HG03354 (cell line): ENCODE results near the gene KLK4.

ENCODE experiments used
- ATAC-seq: cut with Tn5 transposase; IDR thresholded peaks from one replicate; pipeline ENCODE4 v1.9.1; 2021; ENCODE audit warnings: mild to moderate bottlenecking; ENCODE audit not compliant: unreplicated experiment, poor library complexity, severe bottlenecking

KLK4 gene, protein sequence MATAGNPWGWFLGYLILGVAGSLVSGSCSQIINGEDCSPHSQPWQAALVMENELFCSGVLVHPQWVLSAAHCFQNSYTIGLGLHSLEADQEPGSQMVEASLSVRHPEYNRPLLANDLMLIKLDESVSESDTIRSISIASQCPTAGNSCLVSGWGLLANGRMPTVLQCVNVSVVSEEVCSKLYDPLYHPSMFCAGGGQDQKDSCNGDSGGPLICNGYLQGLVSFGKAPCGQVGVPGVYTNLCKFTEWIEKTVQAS

DNA sequence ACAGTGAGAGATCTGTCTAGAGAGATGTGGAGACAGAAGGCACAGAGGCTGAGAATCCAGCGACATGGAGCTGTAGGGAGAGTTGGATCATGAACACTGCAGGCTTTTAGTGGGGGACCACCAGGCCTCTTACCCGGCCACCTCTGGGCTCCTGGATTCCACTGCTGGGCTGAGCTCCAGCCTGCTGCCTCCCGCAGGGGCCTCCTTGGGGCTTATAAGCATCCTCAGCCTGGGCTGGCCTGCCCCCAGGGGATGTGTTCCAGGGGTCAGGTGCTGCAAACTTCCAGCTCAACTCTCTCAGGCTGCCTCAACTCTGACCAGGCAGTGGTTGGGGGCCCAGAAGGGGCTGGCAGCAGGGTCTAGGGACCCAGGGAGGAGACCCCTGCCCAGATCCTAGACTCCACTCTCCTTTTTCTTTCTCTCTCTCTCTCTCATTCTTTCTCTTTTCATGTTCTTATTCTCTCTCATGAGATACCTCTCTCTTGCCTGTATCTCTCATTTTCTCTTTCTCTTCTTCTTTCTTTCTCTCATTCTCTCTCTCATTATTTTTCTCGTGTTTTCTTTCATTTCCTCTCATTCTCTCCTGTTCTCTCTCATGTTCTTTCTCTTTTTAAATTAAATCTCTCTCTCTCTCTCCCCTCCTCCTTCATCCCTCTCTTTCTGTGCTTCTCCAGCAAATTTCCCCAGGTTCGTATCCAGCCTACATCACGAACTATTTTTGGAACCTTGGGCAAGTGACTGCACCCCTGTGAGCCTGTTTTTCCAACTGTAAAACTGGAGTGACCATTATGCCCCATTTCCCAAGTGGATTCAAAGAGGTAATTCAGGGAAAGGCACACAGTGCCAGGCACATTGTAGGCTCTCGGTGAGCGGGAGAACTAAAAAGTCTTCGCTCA, at the start of gene KLK4:
Gene KLK4 (minus strand): TSS at position 190 of the 896 bp plus-strand sequence. CDS start 657 bp downstream, outside the sequence.
- ATAC-seq: no peak

DNA sequence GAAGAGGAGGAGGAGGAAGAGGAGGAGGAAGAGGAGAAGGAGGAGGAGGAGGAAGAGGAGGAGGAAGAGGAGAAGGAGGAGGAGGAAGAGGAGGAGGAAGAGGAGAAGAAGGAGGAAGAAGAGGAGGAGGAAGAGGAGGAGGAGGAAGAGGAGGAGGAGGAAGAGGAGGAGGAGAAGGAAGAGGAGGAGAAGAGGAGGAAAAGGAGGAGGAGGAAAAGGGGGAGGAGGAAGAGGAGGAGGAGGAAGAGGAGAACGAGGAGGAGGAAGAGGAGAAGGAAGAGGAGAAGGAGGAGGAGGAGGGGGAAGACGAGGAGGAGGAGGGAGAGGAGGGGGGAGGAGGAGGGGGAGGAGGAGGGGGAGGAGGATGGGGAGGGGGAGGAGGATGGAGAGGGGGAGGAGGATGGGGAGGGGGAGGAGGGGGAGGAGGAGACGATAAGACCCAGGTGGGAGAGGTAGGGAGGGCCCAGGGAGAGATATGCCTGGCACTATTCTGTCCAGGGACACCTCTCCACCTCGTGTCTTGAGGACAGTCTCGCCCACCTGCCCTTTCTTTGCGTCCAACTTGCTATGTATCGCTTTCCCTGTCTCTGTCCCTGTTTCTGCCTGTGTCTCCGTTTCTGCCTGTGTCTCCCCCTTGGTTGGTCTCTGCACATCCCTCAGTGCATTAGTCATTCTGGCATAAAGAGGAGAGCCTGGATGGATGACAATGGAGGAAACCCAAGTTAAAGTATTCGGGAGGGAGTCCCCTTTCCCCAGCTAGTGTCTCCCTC, 48.7 kb upstream of the KLK4 start:
- no peak for ATAC-seq

DNA sequence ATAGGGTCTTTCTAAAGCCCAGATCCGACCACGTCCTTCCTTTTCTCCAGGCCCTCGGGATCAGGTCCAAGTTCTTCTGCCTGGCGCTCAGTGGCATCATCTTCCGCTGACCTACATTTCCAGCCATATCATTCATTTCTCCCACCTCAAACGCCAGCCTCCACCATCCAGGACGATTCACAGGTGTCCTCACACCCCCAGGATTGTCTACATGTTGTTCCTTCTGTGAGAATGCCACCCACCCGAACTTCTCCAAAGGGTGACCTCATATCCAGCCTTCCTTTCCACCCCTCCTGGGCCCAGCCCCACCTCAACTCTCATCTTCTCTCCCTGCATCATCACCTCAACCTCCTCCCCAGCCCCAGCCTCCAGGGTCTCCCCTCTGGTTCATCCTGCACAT, 46.4 kb upstream of the KLK4 start:
- ATAC-seq: no peak

DNA sequence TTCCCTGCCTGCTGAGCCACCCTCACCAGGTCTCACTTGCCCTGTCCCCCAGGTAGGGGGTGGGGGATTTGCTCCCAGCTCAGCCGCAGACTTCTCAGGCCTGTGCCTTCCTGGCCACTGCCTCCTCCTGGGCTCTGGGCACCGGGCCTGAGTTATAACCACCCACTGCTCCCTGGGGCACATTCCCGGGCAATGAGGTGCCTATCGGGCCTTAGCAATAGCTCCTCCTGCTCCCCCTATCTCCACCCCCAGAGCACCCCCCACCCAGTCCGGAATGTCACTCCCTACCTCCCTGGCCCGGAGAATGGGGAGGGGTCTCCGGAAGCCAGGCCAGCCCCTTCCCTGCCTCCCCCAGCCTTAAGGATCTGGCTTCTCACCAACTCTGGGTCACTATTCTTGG, 41.7 kb upstream of the KLK4 start, which contains the start of gene KLK5:
Gene KLK5 (minus strand): TSS at position 129 of the 400 bp plus-strand sequence. CDS start 381 bp downstream, outside the sequence.
- ATAC-seq: no peak

DNA sequence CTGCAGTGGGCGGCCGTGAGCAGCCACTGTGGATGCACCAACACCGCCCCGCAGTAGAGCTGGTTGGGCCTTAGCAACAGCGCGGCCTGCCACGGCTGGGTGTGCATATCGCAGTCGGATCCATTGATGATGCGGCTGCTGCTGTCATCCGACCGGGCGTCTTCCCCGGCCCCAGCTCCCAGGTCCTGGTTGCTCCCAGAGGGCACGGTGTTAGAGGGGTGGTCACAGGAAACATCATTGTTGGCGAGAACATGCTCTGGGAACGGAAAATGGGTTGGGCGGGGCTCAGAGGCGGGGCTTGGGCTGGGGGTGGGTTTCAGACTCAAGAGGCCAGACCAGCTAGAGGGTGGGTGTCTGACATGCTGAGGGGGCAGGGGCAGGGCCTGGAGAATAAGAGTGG, 38.7 kb upstream of the KLK4 start:
- no peak for ATAC-seq

DNA sequence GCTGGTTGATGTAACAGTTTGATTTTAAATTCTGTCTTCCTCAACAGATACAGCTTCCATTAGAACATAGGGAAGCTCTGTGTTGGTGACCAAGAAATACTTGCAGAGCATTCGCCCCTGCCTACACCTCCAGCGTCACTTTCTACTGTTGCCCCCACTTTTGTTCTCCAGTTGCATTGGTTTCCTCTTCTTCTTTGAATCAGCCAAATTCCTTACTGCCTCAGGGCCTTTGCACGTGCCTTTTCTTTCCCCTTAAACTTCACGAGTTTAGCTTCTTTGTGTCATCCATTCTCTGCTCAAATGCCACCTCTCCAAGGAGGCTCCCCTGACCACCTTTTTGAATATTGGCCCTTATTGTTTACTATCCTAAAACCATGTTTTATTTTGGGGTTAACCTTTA, 35.9 kb upstream of the KLK4 start:
- ATAC-seq: no peak

DNA sequence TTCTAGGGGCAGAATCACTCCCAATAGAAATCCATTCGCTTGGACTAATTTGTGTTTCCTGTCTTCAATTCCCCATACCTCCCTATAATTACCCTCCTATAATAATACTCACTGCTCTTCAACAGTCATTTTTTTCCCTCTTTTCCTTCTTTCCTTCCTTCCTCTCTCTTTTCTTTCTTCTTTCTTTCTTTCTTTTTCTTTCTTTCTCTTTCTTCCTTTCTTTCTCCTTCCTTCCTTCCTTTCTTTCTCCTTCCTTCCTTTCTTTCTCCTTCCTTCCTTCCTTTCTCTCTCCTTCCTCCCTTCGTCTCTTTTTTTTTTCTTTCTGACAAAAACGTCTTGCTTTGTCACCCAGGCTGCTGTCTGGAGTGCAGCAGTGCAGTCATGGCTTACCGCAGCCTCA, 33.6 kb upstream of the KLK4 start:
- no peak for ATAC-seq

DNA sequence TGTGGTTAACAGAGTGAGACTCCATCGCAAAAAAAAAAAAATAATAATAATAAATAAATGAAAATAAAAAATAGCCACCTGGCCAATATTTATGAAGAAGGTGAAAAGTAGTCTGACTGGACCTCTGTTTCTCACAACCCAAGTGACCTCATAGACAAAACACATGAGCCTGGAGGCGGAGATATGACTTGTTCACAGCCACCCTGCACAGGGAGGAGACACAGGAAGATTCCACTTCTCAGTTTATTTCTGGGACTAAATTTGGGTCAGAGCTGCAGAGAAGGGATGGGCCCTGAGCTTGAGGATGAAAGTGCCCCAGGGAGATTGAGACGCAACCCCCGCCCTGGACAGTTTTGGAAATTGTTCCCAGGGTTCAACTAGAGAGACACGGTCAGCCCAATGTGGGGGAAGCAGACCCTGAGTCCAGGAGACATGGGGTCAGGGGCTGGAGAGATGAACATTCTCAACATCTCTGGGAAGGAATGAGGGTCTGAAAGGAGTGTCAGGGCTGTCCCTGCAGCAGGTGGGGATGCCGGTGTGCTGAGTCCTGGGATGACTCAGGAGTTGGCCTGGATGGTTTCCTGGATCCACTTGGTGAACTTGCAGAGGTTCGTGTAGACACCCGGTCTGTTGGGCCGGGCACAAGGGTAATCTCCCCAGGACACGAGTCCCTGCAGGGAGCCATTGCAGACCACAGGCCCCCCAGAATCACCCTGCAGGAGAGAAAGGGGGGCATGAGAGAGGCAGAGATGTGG, 32.1 kb upstream of the KLK4 start:
- no peak for ATAC-seq

DNA sequence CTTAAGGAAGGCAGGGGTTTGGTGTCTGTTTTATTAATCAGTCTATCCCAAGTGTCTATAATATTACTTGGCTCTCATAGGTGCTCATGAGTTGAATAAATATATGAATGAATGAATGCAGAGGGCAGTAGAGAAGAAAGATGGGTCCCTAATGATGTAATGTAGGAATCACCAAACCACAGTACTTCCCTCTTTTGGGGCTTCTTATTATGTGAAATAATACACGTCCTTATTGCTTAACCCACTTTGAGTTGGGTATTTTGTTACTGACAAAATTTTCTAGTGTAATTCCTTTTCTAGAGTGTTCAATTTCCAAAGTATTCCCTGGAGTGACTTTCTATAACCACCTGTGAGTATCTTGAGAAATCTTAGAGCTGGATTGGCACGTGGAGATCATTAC, 28.4 kb upstream of the KLK4 start:
- ATAC-seq: no peak

DNA sequence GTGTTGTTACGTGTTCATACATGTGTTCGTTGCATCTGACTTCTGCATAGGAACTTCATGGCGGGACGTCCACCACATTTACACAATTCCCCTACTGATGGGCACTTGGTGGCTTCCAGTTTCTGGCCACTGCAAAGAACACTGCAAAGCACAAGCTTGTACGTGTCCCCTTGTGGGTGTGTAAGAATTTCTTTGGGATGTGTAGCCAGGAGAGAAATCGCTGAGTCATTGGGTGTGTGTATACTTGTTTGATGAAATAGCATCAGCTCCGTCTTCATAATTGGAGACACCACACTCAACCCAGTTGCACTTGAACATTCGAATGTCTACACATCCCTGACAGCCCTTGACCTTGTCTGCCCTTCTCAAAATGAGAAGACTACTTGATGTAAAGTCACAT, 22.4 kb upstream of the KLK4 start:
- ATAC-seq: no peak

DNA sequence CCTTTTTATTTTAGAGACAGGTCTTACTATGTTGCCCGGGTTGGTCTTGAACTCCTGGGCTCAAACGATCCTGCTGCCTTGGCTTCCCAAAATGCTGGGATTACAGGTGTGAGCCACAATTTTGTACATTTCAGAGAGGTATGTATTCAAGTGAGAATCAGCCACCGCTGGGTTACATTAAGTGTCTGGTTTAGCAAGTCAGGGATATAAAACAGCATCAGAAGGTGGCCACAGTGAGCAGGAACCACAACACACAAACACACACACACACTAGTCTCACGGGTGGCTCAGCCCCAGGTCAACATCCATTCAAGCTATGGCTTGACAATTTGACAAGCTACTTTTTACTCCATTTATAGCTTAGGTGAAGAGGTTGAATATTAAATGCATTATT, 21.5 kb upstream of the KLK4 start:
- no peak for ATAC-seq

DNA sequence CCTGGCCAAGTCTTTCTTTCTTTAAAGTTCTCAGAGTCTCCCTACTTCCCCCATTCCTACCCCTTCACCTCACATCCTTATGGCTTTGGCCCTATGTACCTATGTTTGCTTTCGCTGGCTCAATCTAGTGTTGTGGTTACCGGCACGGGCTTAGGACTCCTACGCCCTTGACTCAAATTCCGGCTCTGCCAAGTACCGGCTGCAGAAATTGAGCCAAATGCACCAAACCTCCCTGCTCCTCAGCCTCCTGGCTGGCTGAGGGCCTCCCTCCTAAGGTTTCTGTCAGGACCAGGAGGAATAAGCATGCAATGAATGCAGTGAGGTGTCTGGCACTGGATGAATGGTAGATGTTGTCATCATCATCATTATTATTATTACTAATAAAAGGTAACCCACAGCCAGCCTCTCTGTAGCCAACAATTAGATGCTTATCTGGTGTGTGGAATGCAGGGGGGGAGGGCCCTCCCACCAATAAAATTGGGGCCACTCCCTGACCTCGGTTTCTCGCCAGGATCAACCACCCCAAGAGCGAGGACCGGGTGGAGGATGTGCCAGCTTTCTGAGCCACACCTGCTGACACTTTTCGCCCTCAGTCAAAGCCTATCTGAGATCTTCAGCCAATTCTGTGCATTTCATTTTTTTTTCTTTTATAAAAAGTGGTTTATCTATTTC, 21.0 kb upstream of the KLK4 start:
- ATAC-seq: no peak

DNA sequence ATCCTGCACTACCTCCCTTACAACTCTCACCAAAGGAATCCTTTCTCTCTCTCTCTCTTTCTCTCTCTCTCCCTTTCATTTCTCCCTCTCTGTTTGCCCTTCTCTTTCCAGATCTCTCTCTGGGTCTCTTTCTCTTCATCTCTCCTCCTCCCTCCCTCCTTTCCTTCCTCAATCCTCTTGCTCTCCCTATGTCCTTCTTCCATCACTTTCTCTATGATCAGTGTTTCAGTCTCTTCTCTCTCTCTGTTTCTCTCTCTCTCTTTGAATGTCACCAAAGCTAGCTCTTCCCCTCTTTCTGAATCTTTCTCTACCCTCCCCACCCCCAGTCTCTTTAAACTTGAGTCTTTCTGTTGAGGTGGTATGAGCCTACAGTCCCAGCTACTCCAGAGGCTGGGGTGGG, 19.8 kb upstream of the KLK4 start:
- no peak for ATAC-seq

DNA sequence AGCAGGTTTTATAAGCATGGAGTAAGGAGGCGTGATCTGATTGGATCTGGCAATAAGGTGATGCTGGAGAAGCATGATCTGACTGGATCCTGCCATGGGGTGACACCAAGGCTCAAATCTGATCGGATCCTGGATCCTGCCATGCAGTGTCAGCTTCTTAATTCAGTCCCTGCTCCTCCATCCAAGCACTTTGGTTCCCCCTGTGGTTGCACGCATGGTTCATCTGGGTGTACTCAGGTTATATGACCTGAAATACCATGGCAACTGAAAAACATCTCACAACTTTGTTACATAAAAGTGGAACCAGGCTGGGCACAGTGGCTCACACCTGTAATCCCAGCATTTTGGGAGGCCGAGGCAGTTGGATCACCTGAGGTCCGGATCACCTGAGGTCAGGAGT, 17.6 kb upstream of the KLK4 start:
- ATAC-seq: no peak

DNA sequence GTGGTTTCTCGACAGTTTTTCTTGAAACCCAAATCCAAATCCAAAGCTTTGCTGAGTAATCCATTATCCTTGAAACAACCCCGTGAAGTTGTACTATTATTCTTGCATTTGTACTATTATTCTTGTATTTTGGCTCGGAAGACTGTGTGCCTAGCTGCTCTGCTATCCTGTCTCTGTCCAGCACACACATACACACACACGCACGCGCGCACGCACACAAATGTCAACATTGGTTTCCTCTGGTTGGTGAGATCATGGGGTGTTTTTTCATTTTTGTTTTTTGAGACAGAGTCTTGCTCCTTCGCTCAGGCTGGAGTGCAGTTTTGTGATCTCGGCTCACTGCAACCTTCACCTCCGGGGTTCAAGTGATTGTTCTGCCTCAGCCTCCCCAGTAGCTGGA, 14.9 kb upstream of the KLK4 start:
- ATAC-seq: no peak

DNA sequence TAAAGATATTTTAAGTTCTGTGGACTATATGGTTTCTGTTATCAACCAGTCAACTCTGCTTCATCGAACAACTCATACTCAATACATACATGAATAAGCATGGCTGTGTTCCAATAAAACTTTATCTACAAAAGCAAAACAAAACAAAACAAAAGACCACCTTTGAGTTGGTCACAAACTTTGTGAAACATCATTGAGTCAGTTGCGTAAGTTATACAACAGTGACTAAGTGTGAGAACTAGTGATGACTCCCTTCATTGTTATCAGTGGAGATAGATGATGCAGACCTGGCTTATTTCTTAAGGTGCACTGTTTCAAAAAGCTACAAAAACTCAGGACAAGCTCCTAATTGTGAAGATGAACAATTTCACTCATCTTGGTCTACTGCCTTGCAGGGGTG, 14.5 kb upstream of the KLK4 start:
- no peak for ATAC-seq

DNA sequence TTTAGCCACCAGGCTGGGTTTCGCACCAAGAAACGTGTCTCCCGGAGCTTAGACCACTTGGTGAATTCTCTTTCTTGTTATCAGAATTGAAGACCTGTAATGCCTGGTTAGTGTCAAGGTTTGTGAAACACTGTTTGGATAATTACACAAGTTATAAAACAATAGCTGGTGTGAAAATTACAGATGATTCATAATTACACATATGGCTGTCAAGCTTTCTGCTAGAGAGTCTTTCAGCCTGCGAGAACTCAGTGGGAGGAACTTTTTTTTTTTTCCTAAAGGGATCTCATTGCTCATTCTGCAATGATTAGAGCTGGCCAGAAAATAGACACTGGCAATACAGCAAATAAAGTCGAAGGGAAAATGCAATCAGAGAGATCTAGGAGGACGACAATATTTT, 13.4 kb upstream of the KLK4 start:
- ATAC-seq: no peak

DNA sequence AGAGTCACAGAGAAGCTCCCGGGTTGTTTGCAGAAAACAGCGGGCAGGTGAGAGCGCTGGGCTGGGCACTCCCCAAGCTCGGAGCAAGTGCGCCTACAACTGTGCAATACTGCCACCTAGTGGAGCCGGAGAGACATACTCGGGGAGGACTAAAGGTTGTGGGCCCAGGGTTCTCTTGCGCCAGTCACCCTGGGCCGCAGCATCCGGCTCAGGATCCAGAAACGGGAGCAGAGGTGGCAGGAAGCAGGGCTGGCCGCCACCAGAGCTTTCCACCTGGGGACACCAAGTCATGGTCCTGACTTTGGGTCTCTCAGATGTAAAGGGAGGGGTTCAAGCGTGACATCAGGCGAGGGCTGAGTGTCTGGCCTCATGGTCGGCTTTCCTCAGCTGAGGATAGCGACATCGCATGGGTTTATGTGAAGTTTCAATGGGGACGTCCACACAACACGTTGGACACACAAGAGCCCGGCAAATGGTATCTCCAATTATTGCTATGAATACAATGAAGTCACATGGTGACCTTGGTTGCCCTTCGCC, 11.2 kb upstream of the KLK4 start:
- ATAC-seq: peak; percentile 71
